Stimulated activated CD4-positive, alpha-beta T cell treated with anti-CD3 and anti-CD28 coated beads, Interleukin-4, amount 100 ng/mL, for 24 hours (primary cell): ENCODE data around the gene KIF4B.

Experiments used
- DNase-seq: peaks from one replicate; pipeline ENCODE4 v3.0.0-alpha.2; 2020

KIF4B gene

GRCh38 chr5:155064580-155064979 lies 51.0 kb downstream of the KIF4B start:
- DNase-seq: no peak

GRCh38 chr5:155066886-155067595 lies 53.5 kb downstream of the KIF4B start:
- no peak for DNase-seq
